ENCODE results near the gene ARAP3.
A peak's percentile ranks its signal among the peaks of the same experiment; 100 is the strongest.
"Not testable (repeated sequence)": the region's sequence is repeated elsewhere in the genome, so short reads cannot be mapped to it uniquely, and the experiment has no call there.

Gene ARAP3

GRCh38 chr5:141628175-141628788, 53.7 kb downstream of the ARAP3 start:
- DNase-seq (ENCODE audit: low read depth, low spot score): no peak
- H3K4me3 ChIP-seq (ENCODE audit: low read length): no peak overlapping the region

- no peak overlapping the region for H3K4me3 ChIP-seq (ENCODE audit: low read length)
- no peak for DNase-seq (ENCODE audit: low read depth, low spot score)
Measured at GRCh38 chr5:141623611-141624010, 58.4 kb downstream of the ARAP3 start.

GRCh38 chr5:141623186-141623585, 58.8 kb downstream of the ARAP3 start:
- H3K4me3 ChIP-seq (ENCODE audit: low read length): no peak overlapping the region
- peak; percentile 70 for DNase-seq (ENCODE audit: low read depth, low spot score)

GRCh38 chr5:141618804-141619554, 63.1 kb downstream of the ARAP3 start, which contains the start of gene DIAPH1:
Gene DIAPH1 (minus strand): TSS chr5:141619000. CDS start chr5:141618914, 86 bp downstream.
- H3K4me3 ChIP-seq (ENCODE audit: low read length): peak within 1 kb of the TSS; percentile 73
- peak; percentile 95 for DNase-seq (ENCODE audit: low read depth, low spot score)

GRCh38 chr5:141618030-141618803, 63.8 kb downstream of the ARAP3 start:
- H3K4me3 ChIP-seq (ENCODE audit: low read length): peak overlapping the region; percentile 73
- no peak for DNase-seq (ENCODE audit: low read depth, low spot score)

GRCh38 chr5:141617682-141618029, 64.4 kb downstream of the ARAP3 start:
- DNase-seq (ENCODE audit: low read depth, low spot score): no peak
- H3K4me3 ChIP-seq (ENCODE audit: low read length): peak overlapping the region; percentile 73

GRCh38 chr5:141617128-141617527, 64.9 kb downstream of the ARAP3 start:
- no peak for DNase-seq (ENCODE audit: low read depth, low spot score)
- peak overlapping the region; percentile 73 for H3K4me3 ChIP-seq (ENCODE audit: low read length)

- H3K4me3 ChIP-seq (ENCODE audit: low read length): peak overlapping the region; percentile 73
- no peak for DNase-seq (ENCODE audit: low read depth, low spot score)
Measured at GRCh38 chr5:141615991-141616720, 65.9 kb downstream of the ARAP3 start.

- no peak overlapping the region for H3K4me3 ChIP-seq (ENCODE audit: low read length)
- DNase-seq (ENCODE audit: low read depth, low spot score): no peak
Measured at GRCh38 chr5:141613344-141613743, 68.7 kb downstream of the ARAP3 start.

- no peak for DNase-seq (ENCODE audit: low read depth, low spot score)
- H3K4me3 ChIP-seq (ENCODE audit: low read length): no peak overlapping the region
Measured at GRCh38 chr5:141611289-141611688, 70.7 kb downstream of the ARAP3 start.

GRCh38 chr5:141609921-141610320, 72.1 kb downstream of the ARAP3 start:
- H3K4me3 ChIP-seq (ENCODE audit: low read length); DNase-seq (ENCODE audit: low read depth, low spot score): not testable (repeated sequence)

GRCh38 chr5:141609044-141609443, 73.0 kb downstream of the ARAP3 start:
- no peak for DNase-seq (ENCODE audit: low read depth, low spot score)
- H3K4me3 ChIP-seq (ENCODE audit: low read length): no peak overlapping the region

GRCh38 chr5:141608557-141608956, 73.5 kb downstream of the ARAP3 start:
- no peak overlapping the region for H3K4me3 ChIP-seq (ENCODE audit: low read length)
- no peak for DNase-seq (ENCODE audit: low read depth, low spot score)

GRCh38 chr5:141608046-141608445, 74.0 kb downstream of the ARAP3 start:
- no peak for DNase-seq (ENCODE audit: low read depth, low spot score)
- H3K4me3 ChIP-seq (ENCODE audit: low read length): no peak overlapping the region

GRCh38 chr5:141605523-141606277, 76.3 kb downstream of the ARAP3 start:
- peak overlapping the region; percentile 16 for H3K4me3 ChIP-seq (ENCODE audit: low read length)
- DNase-seq (ENCODE audit: low read depth, low spot score): peak; percentile 99

GRCh38 chr5:141603923-141604717, 77.9 kb downstream of the ARAP3 start:
- H3K4me3 ChIP-seq (ENCODE audit: low read length): peak overlapping the region; percentile 32
- no peak for DNase-seq (ENCODE audit: low read depth, low spot score)

All from Jurkat, Clone E6-1 (cell line).